NCI-H1417 (cell line): ENCODE data around the gene RAD51B.
"Not testable (repeated sequence)": the region's sequence is repeated elsewhere in the genome, so short reads cannot be mapped to it uniquely, and the experiment has no call there.

Source experiments
- DNase-seq, 3 experiments: peaks; one replicate each; lab custom pipeline; 2025; lab: John Stamatoyannopoulos, UW

Gene RAD51B

GRCh38 chr14:68173227-68173972 lies 353.8 kb downstream of the RAD51B start:
- no peak for DNase-seq

- DNase-seq, result no peak
Observed at GRCh38 chr14:68174446-68174845, 354.9 kb downstream of the RAD51B start.

- DNase-seq, result no peak
Observed at GRCh38 chr14:68176687-68177086, 357.1 kb downstream of the RAD51B start.

- DNase-seq, result no peak
Observed at GRCh38 chr14:68177728-68178127, 358.1 kb downstream of the RAD51B start.

GRCh38 chr14:68178282-68178681 lies 358.7 kb downstream of the RAD51B start:
- DNase-seq, result no peak

- no peak for DNase-seq
Observed at GRCh38 chr14:68181519-68182326, 362.1 kb downstream of the RAD51B start.

GRCh38 chr14:68182492-68182891 lies 362.9 kb downstream of the RAD51B start:
- DNase-seq, result no peak

- DNase-seq, result not testable (repeated sequence)
Observed at GRCh38 chr14:68186500-68187276, 367.1 kb downstream of the RAD51B start.

- DNase-seq, result no peak
Observed at GRCh38 chr14:68188174-68188573, 368.6 kb downstream of the RAD51B start.

- DNase-seq, result no peak
Observed at GRCh38 chr14:68190032-68190431, 370.5 kb downstream of the RAD51B start.

- DNase-seq, result peak; percentile 14 to 88 (median 70)
Observed at GRCh38 chr14:68191567-68192321, 372.2 kb downstream of the RAD51B start.

- DNase-seq, result no peak
Observed at GRCh38 chr14:68192935-68193334, 373.4 kb downstream of the RAD51B start.

GRCh38 chr14:68193970-68194681 lies 374.5 kb downstream of the RAD51B start:
- peak in 1 of 3 experiments; percentile 10 for DNase-seq

GRCh38 chr14:68195126-68195525 lies 375.5 kb downstream of the RAD51B start:
- DNase-seq, result peak; percentile 58 to 94 (median 62)

GRCh38 chr14:68198713-68199495 lies 379.3 kb downstream of the RAD51B start:
- no peak for DNase-seq

- DNase-seq, result peak in 1 of 3 experiments; percentile 14
Observed at GRCh38 chr14:68199554-68200151, 380.1 kb downstream of the RAD51B start.

GRCh38 chr14:68203871-68204270 lies 384.3 kb downstream of the RAD51B start:
- no peak for DNase-seq

GRCh38 chr14:68208218-68208617 lies 388.6 kb downstream of the RAD51B start:
- no peak for DNase-seq

- DNase-seq, result no peak
Observed at GRCh38 chr14:68208626-68209317, 389.2 kb downstream of the RAD51B start.
